ENCODE results near the gene TOMM6. TPM values are rescaled to one million over a fixed set of nuclear protein-coding genes. Genes with fewer than 3 reads are reported as not detected.
"Not testable (repeated sequence)": the region's sequence is repeated elsewhere in the genome, so short reads cannot be mapped to it uniquely, and the experiment has no call there.

Gene TOMM6
- total RNA-seq, 3 donors from 2014 or later = 108 to 127 (median 117) TPM

- no peaks in the 10 kb centered on the region for H3K9me3 ChIP-seq
Measured at GRCh38 chr6:41757931-41758640, 29.4 kb upstream of the TOMM6 start.

DNA sequence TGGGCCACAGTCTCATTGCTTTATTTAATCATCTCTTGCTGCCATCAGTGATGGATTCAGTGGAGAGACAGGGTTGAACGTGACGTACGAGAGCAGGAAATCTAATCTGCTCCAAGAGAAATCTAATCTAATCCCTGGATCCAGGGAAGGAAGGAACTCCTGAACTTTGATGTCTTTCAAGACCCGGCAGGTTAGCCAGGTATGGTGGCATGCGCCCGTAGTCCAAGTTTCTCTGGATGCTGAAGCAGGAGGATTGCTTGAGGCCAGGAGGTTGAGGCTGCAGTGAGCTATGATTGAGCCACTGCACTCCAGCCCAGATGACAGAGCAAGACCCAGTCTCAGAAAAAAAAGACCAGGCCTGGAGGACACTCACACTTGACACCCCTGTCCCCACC lies 28.9 kb upstream of the TOMM6 start:
- no peak overlapping the region for H3K27ac ChIP-seq
- no peak for DNase-seq (ENCODE audit: low spot score in 2 of 2)
- no peaks in the 10 kb centered on the region for H3K4me1 ChIP-seq
- intact Hi-C loops (cut with DNase I; ENCODE audit: low total_unique reads) = no loop called here
- TF ChIP-seq POLR2AphosphoS5 (IDR thresholded peaks at IDR 0.05) (no peak), POLR2A (IDR thresholded peaks at IDR 0.05) (no peak), CTCF (IDR thresholded peaks at IDR 0.05) (no peak)
- H3K9me3 ChIP-seq = no peaks in the 10 kb centered on the region
- H3K4me3 ChIP-seq = no peak overlapping the region
- no peaks in the 10 kb centered on the region for H3K36me3 ChIP-seq
- H3K27me3 ChIP-seq = no peaks in the 10 kb centered on the region

More at GRCh38 chr6:41757931-41758640, 29.4 kb upstream of the TOMM6 start:
- Histone ChIP-seq H3K27ac (no peak overlapping the region), H3K4me1 (no peaks in the 10 kb centered on the region), H3K4me3 (no peak overlapping the region), H3K27me3 (no peaks in the 10 kb centered on the region), H3K36me3 (no peaks in the 10 kb centered on the region)
- intact Hi-C loops (cut with DNase I; ENCODE audit: low total_unique reads) = no loop called here
- DNase-seq (ENCODE audit: low spot score in 2 of 2) = no peak
- TF ChIP-seq POLR2AphosphoS5 (IDR thresholded peaks at IDR 0.05) (no peak), CTCF (IDR thresholded peaks at IDR 0.05) (no peak), POLR2A (IDR thresholded peaks at IDR 0.05) (no peak)

DNA sequence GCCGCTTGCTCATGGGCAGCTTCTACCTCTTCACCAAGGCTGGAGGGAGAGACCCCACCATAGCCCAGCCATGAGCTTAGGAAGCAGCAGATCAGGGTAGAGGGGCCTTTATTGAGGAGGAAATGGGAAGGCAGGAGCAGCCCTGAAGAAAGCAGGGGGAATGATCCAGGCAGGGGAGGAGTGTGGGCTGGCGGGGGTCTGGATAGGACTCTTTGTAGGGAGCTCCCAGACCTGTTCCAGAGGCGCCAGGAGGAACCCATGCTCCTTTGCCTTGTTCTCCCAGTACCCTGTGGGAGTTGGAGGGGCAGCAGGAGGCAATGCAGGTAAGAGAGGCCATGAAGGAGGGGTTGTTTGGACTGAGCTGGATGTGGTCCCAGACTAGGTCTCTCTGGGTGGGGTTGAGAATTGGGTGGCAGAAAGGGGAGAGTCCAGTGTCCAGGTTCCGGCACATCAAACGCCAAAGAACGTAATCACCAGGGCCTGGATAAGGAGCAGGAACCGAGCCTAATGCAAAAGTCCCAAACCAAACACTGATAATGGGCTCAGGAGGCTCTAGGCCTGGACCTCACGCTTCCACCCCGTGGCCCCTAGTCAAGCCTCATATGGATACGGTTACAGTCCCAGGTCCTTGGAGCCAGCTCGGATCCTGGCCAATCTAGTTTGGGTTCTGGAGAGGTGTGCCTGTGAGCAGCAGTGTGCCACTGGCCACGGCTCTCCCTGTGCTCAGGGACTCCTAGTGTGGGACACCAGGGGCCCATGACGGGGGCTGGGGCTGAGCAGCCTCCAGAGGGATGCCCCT lies 28.2 kb upstream of the TOMM6 start:
- no peaks in the 10 kb centered on the region for H3K4me1 ChIP-seq
- no peaks in the 10 kb centered on the region for H3K27me3 ChIP-seq
- no peak overlapping the region for H3K4me3 ChIP-seq
- no peaks in the 10 kb centered on the region for H3K36me3 ChIP-seq
- no peak overlapping the region for H3K27ac ChIP-seq
- no peak for DNase-seq (ENCODE audit: low spot score in 2 of 2)
- intact Hi-C loops (cut with DNase I; ENCODE audit: low total_unique reads) = no loop called here
- no peaks in the 10 kb centered on the region for H3K9me3 ChIP-seq
- no peak for TF ChIP-seq POLR2A (IDR thresholded peaks at IDR 0.05)
- TF ChIP-seq POLR2AphosphoS5 (IDR thresholded peaks at IDR 0.05) = no peak
- TF ChIP-seq CTCF (IDR thresholded peaks at IDR 0.05) = no peak

DNA sequence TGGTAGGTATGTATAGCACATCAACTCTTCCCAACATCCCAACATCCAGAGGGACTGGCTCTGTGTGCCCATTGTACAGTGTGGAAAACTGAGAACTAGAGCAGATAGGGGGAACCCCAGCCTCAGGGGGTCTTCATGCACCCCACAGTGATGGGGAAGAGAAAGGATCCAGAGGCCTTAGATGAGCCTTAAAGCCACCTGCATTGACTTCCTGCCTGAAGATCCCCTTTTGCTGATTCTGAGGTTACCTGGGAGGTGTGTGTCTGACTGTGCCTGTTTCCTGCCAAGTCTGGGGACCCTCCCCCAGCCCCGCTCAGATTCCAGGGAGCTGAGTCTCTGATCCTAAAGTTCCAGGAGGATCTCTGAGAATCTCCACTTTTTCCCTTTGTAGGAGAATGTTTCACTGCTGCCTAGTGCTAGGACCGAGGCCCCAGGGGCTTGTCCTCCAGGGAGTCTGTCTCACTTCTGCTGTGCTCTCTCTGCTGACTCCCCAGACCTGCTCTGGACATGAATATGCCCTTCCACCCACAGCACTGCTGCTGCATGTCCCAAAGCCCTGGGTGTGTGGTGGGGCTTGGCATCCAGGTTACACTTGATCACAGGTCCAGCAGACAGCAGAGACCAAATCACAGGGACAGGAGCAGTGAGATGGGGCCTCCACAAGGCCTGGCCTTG lies 27.5 kb upstream of the TOMM6 start:
- Histone ChIP-seq H3K4me3 (no peak overlapping the region), H3K27ac (no peak overlapping the region), H3K4me1 (no peaks in the 10 kb centered on the region), H3K36me3 (no peaks in the 10 kb centered on the region), H3K27me3 (no peaks in the 10 kb centered on the region), H3K9me3 (no peaks in the 10 kb centered on the region)
- intact Hi-C loops (cut with DNase I; ENCODE audit: low total_unique reads) = no loop called here
- TF ChIP-seq CTCF (IDR thresholded peaks at IDR 0.05) (no peak), POLR2AphosphoS5 (IDR thresholded peaks at IDR 0.05) (no peak), POLR2A (IDR thresholded peaks at IDR 0.05) (no peak)
- DNase-seq (ENCODE audit: low spot score in 2 of 2) = no peak

DNA sequence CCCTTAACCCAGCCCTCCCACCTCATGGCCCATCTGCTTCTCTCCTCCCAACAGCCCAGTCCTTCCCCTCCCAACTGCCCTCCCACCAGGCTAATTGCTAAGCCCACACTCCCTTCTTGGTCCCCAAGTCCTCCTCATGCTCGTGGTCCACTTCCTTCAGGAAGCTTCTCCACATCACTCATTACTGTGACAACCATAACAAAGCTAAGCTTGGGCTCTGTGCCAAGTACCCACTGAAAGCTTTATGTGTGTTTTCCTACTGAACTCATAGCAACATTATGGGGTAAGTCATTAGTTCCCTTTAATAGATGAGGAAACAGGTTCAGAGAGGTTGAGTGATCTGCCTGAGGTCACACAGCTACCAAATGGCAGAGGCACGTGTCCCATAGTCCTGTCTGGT lies 24.0 kb upstream of the TOMM6 start:
- intact Hi-C loops (cut with DNase I; ENCODE audit: low total_unique reads) = no loop called here
- H3K4me3 ChIP-seq = no peak overlapping the region
- no peak for DNase-seq (ENCODE audit: low spot score in 2 of 2)
- no peaks in the 10 kb centered on the region for H3K9me3 ChIP-seq
- H3K4me1 ChIP-seq = peaks cover 0 to 3% of the 10 kb centered on the region in 2 donors
- no peaks in the 10 kb centered on the region for H3K36me3 ChIP-seq
- no peaks in the 10 kb centered on the region for H3K27me3 ChIP-seq
- TF ChIP-seq POLR2AphosphoS5 (IDR thresholded peaks at IDR 0.05) = no peak
- TF ChIP-seq CTCF (IDR thresholded peaks at IDR 0.05) = no peak
- no peak for TF ChIP-seq POLR2A (IDR thresholded peaks at IDR 0.05)
- H3K27ac ChIP-seq = no peak overlapping the region

DNA sequence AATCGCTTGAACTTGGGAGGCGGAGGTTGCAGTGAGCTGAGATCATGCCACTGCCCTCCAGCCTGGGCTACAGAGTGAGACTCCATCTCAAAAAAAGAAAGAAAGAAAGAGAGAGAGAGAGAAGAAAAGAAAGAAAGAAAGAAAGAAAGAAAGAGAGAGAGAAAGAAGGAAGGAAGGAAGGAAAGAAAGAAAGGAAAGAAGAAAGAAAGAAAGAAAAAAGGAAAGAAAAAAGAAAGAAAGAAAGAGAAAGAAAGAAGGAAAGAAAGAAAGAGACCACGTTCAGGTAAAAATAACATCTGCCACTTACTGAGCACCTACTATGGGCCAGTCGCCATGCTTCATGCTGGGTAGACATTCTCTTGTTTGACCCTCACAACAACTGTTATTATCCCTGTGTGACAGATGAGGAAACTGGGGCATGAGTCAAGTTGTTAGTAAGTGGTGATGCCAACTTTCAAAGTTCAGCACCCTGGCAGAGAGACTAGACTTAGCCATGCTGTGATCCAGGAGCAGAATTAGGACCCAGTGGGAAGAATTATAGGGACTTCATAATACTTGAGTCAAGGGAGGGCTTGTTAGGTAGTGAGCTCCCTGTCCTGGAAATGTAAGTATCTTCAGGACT lies 21.3 kb upstream of the TOMM6 start:
- H3K9me3 ChIP-seq; H3K27ac ChIP-seq; H3K4me1 ChIP-seq; intact Hi-C loops (cut with DNase I; ENCODE audit: low total_unique reads); H3K27me3 ChIP-seq; H3K36me3 ChIP-seq; DNase-seq (ENCODE audit: low spot score in 2 of 2); H3K4me3 ChIP-seq: not testable (repeated sequence)
